IMR-90 (cell line): Measurements from ENCODE around the gene CHPF2.

Source experiments
- BHLHE40 ChIP-seq: fragments of 150-350 bp; IDR thresholded peaks from 2 replicates; pipeline ENCODE4 v1.6.1; 2016; ENCODE audit warnings: mild to moderate bottlenecking, low read depth, low read length
- CEBPB ChIP-seq: IDR thresholded peaks from 2 replicates; pipeline ENCODE4 v1.6.1; 2012; ENCODE audit warnings: low read depth, low read length, improper control_type of control experiment
- CTCF ChIP-seq: conservative IDR thresholded peaks from 2 replicates; pipeline ENCODE4 v1.5.1; 2012; ENCODE audit warnings: mild to moderate bottlenecking, low read depth, low read length, improper control_type of control experiment
- ELK1 ChIP-seq: fragments of 150-350 bp; IDR thresholded peaks from 2 replicates; pipeline ENCODE4 v1.6.1; 2016; ENCODE audit warnings: low read depth, mild to moderate bottlenecking, low read length, moderate library complexity, borderline replicate concordance
- FOS ChIP-seq: fragments of 150-350 bp; IDR thresholded peaks from 2 replicates; pipeline ENCODE4 v1.6.1; 2016; ENCODE audit warnings: low read depth, low read length
- MAFK ChIP-seq: IDR thresholded peaks from 2 replicates; pipeline ENCODE4 v1.6.1; 2012; ENCODE audit warnings: low read depth, low read length, improper control_type of control experiment
- MAZ ChIP-seq: IDR thresholded peaks from 2 replicates; pipeline ENCODE4 v1.6.1; 2012; ENCODE audit warnings: low read depth, mild to moderate bottlenecking, low read length, improper control_type of control experiment, moderate library complexity, borderline replicate concordance
- POLR2A ChIP-seq: IDR thresholded peaks from 2 replicates; pipeline ENCODE4 v1.6.1; 2012; ENCODE audit warnings: mild to moderate bottlenecking, low read depth, low read length
- RCOR1 ChIP-seq: IDR thresholded peaks from 2 replicates; pipeline ENCODE4 v1.6.1; 2012; ENCODE audit warnings: mild to moderate bottlenecking, low read length, improper control_type of control experiment; ENCODE audit not compliant: insufficient replicate concordance
- SMC3 ChIP-seq: fragments of 150-350 bp; IDR thresholded peaks from 2 replicates; pipeline ENCODE4 v1.6.1; 2016; ENCODE audit warnings: low read depth, mild to moderate bottlenecking, antibody characterized with exemption, low read length, moderate library complexity

- TF ChIP-seq CTCF (no peak), FOS (no peak), POLR2A (no peak), MAZ (no peak), CEBPB (no peak), SMC3 (no peak), ELK1 (no peak), MAFK (no peak), RCOR1 (no peak), BHLHE40 (no peak)
Measured at GRCh38 chr7:151215396-151215795, 16.9 kb upstream of the CHPF2 start.
